ENCODE measurements around the gene COL6A2. TPM values are rescaled to one million over a fixed set of nuclear protein-coding genes. Genes with fewer than 3 reads are reported as not detected.

Gene COL6A2
- total and polyA plus RNA-seq, 2 of the 4 experiments (the other 2 are of a cell fraction) = 208 to 1,065 TPM

DNA sequence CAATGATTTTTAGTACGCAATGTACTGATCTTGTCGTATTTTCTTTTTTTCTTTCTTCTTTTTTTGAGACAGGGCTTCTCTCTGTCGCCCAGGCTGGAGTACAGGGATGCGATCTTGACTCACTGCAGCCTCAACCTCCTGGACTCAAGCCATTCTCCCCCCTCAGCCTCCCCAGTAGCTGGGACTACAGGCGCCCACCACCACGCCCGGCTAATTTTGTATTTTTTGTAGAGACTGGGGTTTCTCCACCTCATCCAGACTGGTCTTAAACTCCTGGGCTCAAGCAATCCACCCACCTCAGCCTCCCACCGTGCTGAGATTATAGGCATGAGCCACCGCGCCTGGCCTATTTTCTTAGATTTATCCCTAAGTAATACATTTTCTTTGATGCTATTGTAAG is 43.9 kb upstream of the COL6A2 start (continued):
- TF ChIP-seq, protein P1, sequence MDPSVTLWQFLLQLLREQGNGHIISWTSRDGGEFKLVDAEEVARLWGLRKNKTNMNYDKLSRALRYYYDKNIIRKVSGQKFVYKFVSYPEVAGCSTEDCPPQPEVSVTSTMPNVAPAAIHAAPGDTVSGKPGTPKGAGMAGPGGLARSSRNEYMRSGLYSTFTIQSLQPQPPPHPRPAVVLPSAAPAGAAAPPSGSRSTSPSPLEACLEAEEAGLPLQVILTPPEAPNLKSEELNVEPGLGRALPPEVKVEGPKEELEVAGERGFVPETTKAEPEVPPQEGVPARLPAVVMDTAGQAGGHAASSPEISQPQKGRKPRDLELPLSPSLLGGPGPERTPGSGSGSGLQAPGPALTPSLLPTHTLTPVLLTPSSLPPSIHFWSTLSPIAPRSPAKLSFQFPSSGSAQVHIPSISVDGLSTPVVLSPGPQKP (IDR thresholded peaks at IDR 0.05; ENCODE audit: borderline replicate concordance, low read depth, low read length) = no peak
- TF ChIP-seq, protein P2, sequence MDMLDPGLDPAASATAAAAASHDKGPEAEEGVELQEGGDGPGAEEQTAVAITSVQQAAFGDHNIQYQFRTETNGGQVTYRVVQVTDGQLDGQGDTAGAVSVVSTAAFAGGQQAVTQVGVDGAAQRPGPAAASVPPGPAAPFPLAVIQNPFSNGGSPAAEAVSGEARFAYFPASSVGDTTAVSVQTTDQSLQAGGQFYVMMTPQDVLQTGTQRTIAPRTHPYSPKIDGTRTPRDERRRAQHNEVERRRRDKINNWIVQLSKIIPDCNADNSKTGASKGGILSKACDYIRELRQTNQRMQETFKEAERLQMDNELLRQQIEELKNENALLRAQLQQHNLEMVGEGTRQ (IDR thresholded peaks at IDR 0.05; ENCODE audit: low read depth, low read length) = no peak

DNA sequence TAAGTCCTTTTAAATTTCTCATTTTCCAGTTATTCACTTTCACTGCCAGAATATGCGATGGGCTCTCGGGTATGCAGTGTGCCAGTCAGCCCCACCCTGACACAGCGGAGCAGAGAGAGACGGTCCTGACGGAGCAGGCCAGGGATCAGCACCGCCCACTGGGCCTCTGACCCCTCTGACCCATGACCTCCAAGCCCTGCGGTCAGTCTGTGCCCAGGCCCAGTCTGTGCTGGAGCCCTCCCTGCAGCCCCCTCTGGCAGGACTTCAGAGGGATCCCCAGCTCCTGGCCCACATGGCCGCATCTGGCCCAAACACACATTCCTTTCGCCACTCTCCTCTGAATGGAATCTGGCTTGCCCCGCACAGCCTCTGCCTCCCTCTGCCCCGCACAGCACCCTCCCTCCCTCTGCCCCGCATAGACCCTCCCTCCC is 43.4 kb upstream of the COL6A2 start:
- H2AK5ac ChIP-seq (ENCODE audit: low read depth, low read length) = peak overlapping the region; percentile 95
- dilution Hi-C loops (cut with HindIII; ENCODE audit: low sequenced_read_pairs, unreplicated experiment) = no loop called here
- H4K5ac ChIP-seq (ENCODE audit: low read depth, low read length) = peak overlapping the region; percentile 4; the same call in 1 of the 2 replicates
- in situ Hi-C loops (cut with MboI; ENCODE audit: low sequenced_read_pairs) = no loop called here
- H3K18ac ChIP-seq (ENCODE audit: low read depth, low read length) = peak overlapping the region; percentile 22
- no peak overlapping the region for H3K4me3 ChIP-seq (ENCODE audit: insufficient read depth, low read depth, low read length)
- peak overlapping the region; percentile 52 to 72 for H4K8ac ChIP-seq (ENCODE audit: low read depth in 2 of 2, low read length in 2 of 2)
- H3K23ac ChIP-seq (ENCODE audit: low read depth, low read length) = peak overlapping the region; percentile 41; the same call in 1 of the 2 replicates
- H3K4me1 ChIP-seq (ENCODE audit: control insufficient read depth, insufficient read depth, low read length) = peaks cover 43% of the 10 kb centered on the region
- peaks cover 5 to 69% of the 10 kb centered on the region in 2 experiments; a peak in 3 of 4 replicates for H3K79me1 ChIP-seq (ENCODE audit: low read depth in 1 of 2, low read length in 2 of 2)
- ChIA-PET CTCF (no interaction called here), POLR2A (ENCODE audit: unreplicated experiment) (no interaction called here)
- no peak overlapping the region for H3K56ac ChIP-seq (ENCODE audit: extremely low read depth, insufficient read depth, low read length)
- peak; percentile 42 for DNase-seq
- H3K27me3 ChIP-seq (ENCODE audit: control insufficient read depth, insufficient read depth, low read length) = no peaks in the 10 kb centered on the region
- H3K27ac ChIP-seq (ENCODE audit: insufficient read depth, low read length) = peak overlapping the region; percentile 99
- no peaks in the 10 kb centered on the region for H3K9me3 ChIP-seq (ENCODE audit: control insufficient read depth, insufficient read depth, low read length)
- H2AFZ ChIP-seq (replicated peaks; ENCODE audit: low read length, poor library complexity) = peak overlapping the region; percentile 1
- H2BK120ac ChIP-seq (ENCODE audit: low read depth, low read length) = peak overlapping the region; percentile 93
- WGBS, 2 experiments (ENCODE audit: extremely low coverage in 2 of 2, insufficient read length in 1 of 2) = 67% methylated on average over 2 of the region's 12 CpGs; no CpG with 5 or more reads in 1 of the 2 experiments
- H3K9me1 ChIP-seq (ENCODE audit: insufficient read depth, low read length) = peaks cover 27% of the 10 kb centered on the region
- intact Hi-C loops (cut with micrococcal nuclease) = no loop called here
- H2BK5ac ChIP-seq (ENCODE audit: low read depth, low read length, poor library complexity, severe bottlenecking) = peak overlapping the region; percentile 97
- peak overlapping the region; percentile 87 for H2BK15ac ChIP-seq (ENCODE audit: low read depth, low read length)
- peak overlapping the region; percentile 95 for H3K4ac ChIP-seq (ENCODE audit: low read depth, low read length)
- H3K36me3 ChIP-seq (ENCODE audit: control insufficient read depth, insufficient read depth, low read length) = no peaks in the 10 kb centered on the region
- H4K91ac ChIP-seq (ENCODE audit: insufficient read depth, low read depth, low read length) = peak overlapping the region; percentile 73
- peak overlapping the region; percentile 77 for H2BK20ac ChIP-seq (ENCODE audit: low read depth, low read length)
- H2AK9ac ChIP-seq (replicated peaks; ENCODE audit: low read depth, low read length, poor library complexity) = peak overlapping the region; percentile 6
- H3K14ac ChIP-seq (replicated peaks; ENCODE audit: low read depth, low read length) = peak overlapping the region; percentile 46
- peak; percentile 16 for ATAC-seq (ENCODE audit: low read depth)
- H3K9ac ChIP-seq (ENCODE audit: low read depth, low read length) = no peak overlapping the region
- H3K4me2 ChIP-seq (ENCODE audit: low read depth, low read length) = no peak overlapping the region
- no peaks in the 10 kb centered on the region for H4K20me1 ChIP-seq (ENCODE audit: insufficient read depth, low read length)
- no TSS peak for BruUV-seq (replicated peaks)
- TF ChIP-seq, protein P1 (IDR thresholded peaks at IDR 0.05; ENCODE audit: borderline replicate concordance, low read depth, low read length) = no peak
- TF ChIP-seq CTCF (conservative IDR thresholded peaks at IDR 0.05; ENCODE audit: low read depth, low read length) (no peak), CHD1 (IDR thresholded peaks at IDR 0.05; ENCODE audit: low read depth, low read length) (no peak), MAFK (IDR thresholded peaks at IDR 0.05; ENCODE audit: low read depth, low read length) (no peak), POLR2A (IDR thresholded peaks at IDR 0.05; ENCODE audit: low read depth, low read length) (no peak), RFX5 (IDR thresholded peaks at IDR 0.05; ENCODE audit: low read depth, low read length) (no peak), CEBPB (IDR thresholded peaks at IDR 0.05; ENCODE audit: low read depth, low read length) (no peak), RCOR1 (IDR thresholded peaks at IDR 0.05; ENCODE audit: insufficient replicate concordance, low read length) (no peak), NFE2L2 (IDR thresholded peaks at IDR 0.05; ENCODE audit: low read depth, low read length) (no peak), FOS (IDR thresholded peaks at IDR 0.05; ENCODE audit: low read depth, low read length) (no peak), MAZ (IDR thresholded peaks at IDR 0.05; ENCODE audit: borderline replicate concordance, low read depth, low read length) (no peak; the same call in 1 of the 2 replicates)
